Pancreas (tissue), 10 donors: ENCODE results near the gene THSD4. TPM values are rescaled to one million over a fixed set of nuclear protein-coding genes. Genes with fewer than 3 reads are reported as not detected.

Experiments used
- ATAC-seq, 4 donors: fragments of 200-7000 bp; cut with Tn5 transposase; one replicate each; pipeline versions ENCODE4 v1.8.0 to v1.9.1; 2020; ENCODE audit warnings: mild to moderate bottlenecking in 4 of 4, moderate library complexity in 4 of 4
- DNase-seq, 6 donors: peaks; one replicate each; pipeline ENCODE4 v3.0.0-alpha.2; 2020
- FAIRE-seq: peaks from 2 replicates; lab custom pipeline; 2012; peaks lifted over from hg19 to GRCh38; lab: Jason Lieb, UNC
- H3K27ac ChIP-seq, 4 donors: fragments of 200-600 bp; sonication (generic); 1 replicate in 3 of 4; 2 replicates in 1 of 4; pipeline versions ENCODE4 v1.5.0 to v1.8.0; 2020
- H3K27me3 ChIP-seq, 4 donors: fragments of 200-600 bp; one replicate each; pipeline ENCODE4 v1.8.0; 2021
- H3K36me3 ChIP-seq, 3 donors: fragments of 200-600 bp; sonication (generic) in 1 of 3; one replicate each; pipeline versions ENCODE4 v1.5.0 to v1.8.0; 2020 to 2021
- H3K4me1 ChIP-seq, 3 donors: fragments of 200-600 bp; one replicate each; pipeline ENCODE4 v1.8.0; 2021
- H3K4me3 ChIP-seq, 4 donors: fragments of 200-600 bp; sonication (generic) in 2 of 4; one replicate each; pipeline versions ENCODE4 v1.5.0 to v1.8.0; 2020 to 2021
- H3K9me3 ChIP-seq, 4 donors: fragments of 200-600 bp; one replicate each; pipeline ENCODE4 v1.8.0; 2021
- CTCF ChIP-seq, 4 donors: fragments of 200-600 bp; sonication (generic) in 3 of 4; IDR thresholded peaks; one replicate each; pipeline versions ENCODE4 v1.5.0 to v1.8.0; 2021; ENCODE audit warnings: antibody characterized with exemption in 4 of 4
- WGBS, 2 donors: extraction: QIAGEN DNeasy Blood & Tissue Kit; methylation state at CpG; one replicate each; pipeline ENCODE4 v1.1.7; 2013; 5-methylcytosine and 5-hydroxymethylcytosine counted together
- intact Hi-C, 3 donors: fragments of 100-400 bp; cut with DNase I; formaldehyde crosslinking; loops; one replicate each; pipeline versions ENCODE4 v1.11.1 to v1.14.2; 2022
- polyA plus RNA-seq, 2 donors: library from polyadenylated mRNA; stranded (reverse); fragments of 200-250 nt; gene quantifications; one replicate each; pipeline ENCODE4 v1.2.3, GENCODE V29; 2013
- total RNA-seq, 6 donors: library from RNA; stranded (reverse); fragmentation: NEBNext Ultra II Directional in 4 of 6; extraction: Animal tissue kit (Norgen Biotek cat#: 25700) in 4 of 6; gene quantifications; one replicate each; pipeline versions ENCODE4 v1.2.1 to v1.2.4, GENCODE V29; 2021 to 2023
- donor health status: healthy with polysubstance abuse.
- donor health status: DM: no; HTN: no; CAD: no; lungs with moderate emphysema.
- donor health status: DM: no; HTN: no; CAD: no.
- donor health status: control.
- donor health status: control.
- donor health status: Bipolar disorder and iron deficiency.
- donor health status: DM: yes; HTN: yes; CAD: no.
- donor health status: DM: no; HTN: no; CAD: no.
- donor health status: DM: no; HTN: no; CAD: no.
- donor health status: DM: yes; HTN: yes; CAD: no.

THSD4 gene
- total and polyA plus RNA-seq, 8 donors: 6.0 to 17.8 (median 13.3) TPM

DNA sequence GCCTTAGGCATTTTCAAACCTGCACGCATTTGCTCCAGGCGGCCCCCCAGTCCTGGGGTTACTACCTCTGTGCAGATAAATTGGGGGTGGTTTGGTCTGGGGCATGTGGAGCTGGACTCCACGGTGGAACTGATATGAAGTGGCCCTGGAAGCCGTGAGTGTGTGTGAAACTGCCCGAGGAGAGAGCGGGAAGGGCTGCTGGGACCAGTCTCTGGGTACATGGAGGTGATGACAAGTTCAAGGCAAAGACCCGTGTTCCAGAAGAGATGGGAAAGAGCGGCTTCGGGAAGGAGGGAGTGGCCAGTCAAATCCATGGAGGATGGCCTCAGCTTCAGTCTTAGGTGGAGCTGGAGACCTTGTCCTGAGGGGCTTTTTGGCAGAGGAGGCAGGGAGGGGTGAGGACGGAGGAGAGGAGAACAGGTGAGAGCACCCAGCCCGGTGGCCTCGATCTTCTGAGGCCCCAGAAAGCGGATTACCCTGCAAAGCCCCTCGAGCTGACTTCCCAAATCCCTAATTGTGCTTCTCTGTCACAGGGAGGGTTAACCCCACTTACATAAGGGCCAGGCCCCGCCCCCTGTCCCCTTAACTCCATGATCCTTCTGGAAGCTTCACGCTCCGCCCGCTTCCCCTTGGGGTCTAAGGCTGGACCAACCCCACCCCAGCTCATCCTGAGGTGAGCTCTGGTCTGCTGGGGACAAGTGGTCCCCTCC is 693.2 kb downstream of the THSD4 start:
- no peaks in the 10 kb centered on the region for H3K27me3 ChIP-seq
- no peaks in the 10 kb centered on the region for H3K4me1 ChIP-seq
- WGBS, 2 donors: 63 to 77% methylated on average over 18 of the region's 18 CpGs
- no peak overlapping the region for H3K4me3 ChIP-seq
- ATAC-seq (no peak), DNase-seq (no peak), FAIRE-seq (no peak)
- H3K36me3 ChIP-seq: no peaks in the 10 kb centered on the region
- H3K27ac ChIP-seq: no peak overlapping the region
- H3K9me3 ChIP-seq: no peaks in the 10 kb centered on the region
- intact Hi-C loops: loop anchor here in 1 of 3 donors (10.0 kb wide), 1 partner anchor 354 kb away; no protein-coding TSS in a partner anchor
- TF ChIP-seq CTCF (IDR thresholded peaks at IDR 0.05): no peak

- no peak overlapping the region for H3K4me3 ChIP-seq
- no peaks in the 10 kb centered on the region for H3K27me3 ChIP-seq
- FAIRE-seq: no peak
- H3K27ac ChIP-seq: no peak overlapping the region
- WGBS, 2 donors: 64 to 77% methylated on average over 8 of the region's 8 CpGs
- no peaks in the 10 kb centered on the region for H3K4me1 ChIP-seq
- no peak for TF ChIP-seq CTCF (IDR thresholded peaks at IDR 0.05)
- intact Hi-C loops: loop anchor here in 1 of 3 donors (10.0 kb wide), 1 partner anchor 355 kb away; no protein-coding TSS in a partner anchor
- no peak for DNase-seq
- ATAC-seq: no peak
- H3K9me3 ChIP-seq: no peaks in the 10 kb centered on the region
- H3K36me3 ChIP-seq: no peaks in the 10 kb centered on the region
These were observed 694.1 kb downstream of the THSD4 start for GRCh38 chr15:71809346-71809745.

DNA sequence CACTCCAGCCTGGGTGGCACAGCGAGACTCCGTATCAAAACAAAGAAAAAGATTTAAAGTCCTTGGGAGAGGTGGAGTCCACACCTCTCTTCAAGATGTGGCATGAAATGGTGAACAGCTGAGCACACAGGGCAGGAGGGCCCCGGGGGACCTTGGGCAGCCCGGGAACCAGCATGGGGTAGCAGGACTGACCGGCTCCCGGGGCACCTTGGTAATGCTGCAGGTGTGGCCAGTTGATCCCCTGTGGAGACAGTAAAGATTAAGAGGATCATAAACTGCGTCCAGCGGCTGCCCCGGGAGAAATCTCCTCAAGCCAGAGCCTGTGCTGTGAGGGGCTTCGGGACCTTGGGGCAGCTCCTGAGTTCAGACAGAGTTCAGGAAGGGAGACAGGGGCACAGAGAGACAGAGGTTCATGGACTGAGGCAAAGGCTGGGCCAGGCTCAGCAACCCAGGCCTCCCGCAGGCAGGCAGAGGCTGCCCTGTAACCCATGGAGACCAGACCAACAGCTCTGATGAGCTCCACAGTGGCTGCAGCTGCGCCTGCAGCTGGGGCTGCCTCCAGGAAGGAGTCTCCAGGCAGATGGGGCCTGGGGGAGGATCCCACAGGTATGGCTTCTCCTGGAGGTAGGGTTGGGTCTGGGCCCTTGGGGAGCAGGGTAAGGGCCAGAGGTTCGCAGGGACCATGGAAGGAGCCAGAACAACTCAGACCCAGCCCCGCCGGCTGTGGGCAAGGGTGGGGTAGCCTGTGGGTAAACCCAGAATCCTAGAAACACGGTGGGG is 695.2 kb downstream of the THSD4 start, which contains the start of gene NR2E3:
TSS of gene NR2E3 (plus strand) at position 299 of the 780 bp plus-strand sequence. CDS start at position 489, 190 bp downstream.
- DNase-seq (no peak), FAIRE-seq (no peak), ATAC-seq (peak in 1 of 4 donors; percentile 21)
- no peaks in the 10 kb centered on the region for H3K36me3 ChIP-seq
- no peaks in the 10 kb centered on the region for H3K27me3 ChIP-seq
- WGBS, 2 donors: 50 to 56% methylated on average over 16 of the region's 16 CpGs
- no peaks in the 10 kb centered on the region for H3K4me1 ChIP-seq
- intact Hi-C loops: no loop called here
- TF ChIP-seq CTCF (IDR thresholded peaks at IDR 0.05): no peak
- no peak within 1 kb of the TSS for H3K4me3 ChIP-seq
- H3K27ac ChIP-seq: no peak within 1 kb of the TSS
- no peaks in the 10 kb centered on the region for H3K9me3 ChIP-seq

DNA sequence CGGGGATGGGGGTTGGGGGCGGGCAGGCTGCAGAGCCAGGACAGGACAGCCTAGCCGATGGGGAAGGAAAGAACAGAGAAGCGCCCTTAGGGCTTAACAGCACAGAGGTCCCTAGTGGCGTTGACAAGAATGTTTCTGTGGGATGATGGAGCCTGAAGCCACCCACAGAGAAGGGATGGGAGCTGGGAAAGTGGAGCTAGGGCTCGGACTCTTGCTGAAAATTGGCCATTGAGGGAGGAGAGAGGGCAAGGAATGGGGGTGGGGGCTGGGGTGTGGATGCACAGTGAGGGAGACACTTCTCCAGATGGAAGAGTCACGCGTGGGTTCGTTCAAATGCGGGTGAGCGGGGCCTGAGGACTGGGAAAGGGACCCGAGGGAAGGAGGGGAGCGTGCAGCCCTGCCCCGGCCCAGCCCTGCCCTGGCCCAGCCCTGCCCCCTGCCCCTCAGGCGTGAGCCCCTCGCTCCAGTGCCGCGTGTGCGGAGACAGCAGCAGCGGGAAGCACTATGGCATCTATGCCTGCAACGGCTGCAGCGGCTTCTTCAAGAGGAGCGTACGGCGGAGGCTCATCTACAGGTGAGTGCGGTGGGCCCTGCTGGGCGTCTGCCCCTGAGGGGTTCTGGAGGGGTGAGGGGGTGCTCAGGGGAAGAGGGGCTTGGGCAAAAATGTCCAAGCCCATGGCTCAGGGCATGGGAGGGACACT is 695.9 kb downstream of the THSD4 start:
- H3K36me3 ChIP-seq: no peaks in the 10 kb centered on the region
- ATAC-seq: no peak
- no peaks in the 10 kb centered on the region for H3K9me3 ChIP-seq
- H3K4me3 ChIP-seq: no peak overlapping the region
- intact Hi-C loops: no loop called here
- DNase-seq: peak in 1 of 6 donors; percentile 56
- WGBS, 2 donors: 74 to 77% methylated on average over 24 to 27 of the region's 27 CpGs
- H3K27me3 ChIP-seq: no peaks in the 10 kb centered on the region
- FAIRE-seq: no peak
- no peak overlapping the region for H3K27ac ChIP-seq
- TF ChIP-seq CTCF (IDR thresholded peaks at IDR 0.05): no peak
- H3K4me1 ChIP-seq: no peaks in the 10 kb centered on the region
